Suprapubic skin (tissue), 3 donors: ENCODE results near the gene CALCR.

Source experiments
- POLR2AphosphoS5 ChIP-seq, 3 donors: sonication (generic); formaldehyde crosslinking; IDR thresholded peaks; one replicate each; pipeline ENCODE4 v1.6.1; 2017; ENCODE audit warnings: antibody characterized with exemption in 3 of 3
- TF ChIP-seq, protein P1 (sequence below), 2 donors: fragments of 200-600 bp in 1 of 2; fragments of 450-650 bp in 1 of 2; sonication (generic) in 1 of 2; IDR thresholded peaks; one replicate each; pipeline ENCODE4 v1.5.1; 2016 to 2019; ENCODE audit warnings: antibody characterized with exemption in 2 of 2, mild to moderate bottlenecking in 1 of 2, moderate library complexity in 1 of 2

- TF ChIP-seq POLR2AphosphoS5 (IDR thresholded peaks at IDR 0.05): no peak
- TF ChIP-seq, protein P1, sequence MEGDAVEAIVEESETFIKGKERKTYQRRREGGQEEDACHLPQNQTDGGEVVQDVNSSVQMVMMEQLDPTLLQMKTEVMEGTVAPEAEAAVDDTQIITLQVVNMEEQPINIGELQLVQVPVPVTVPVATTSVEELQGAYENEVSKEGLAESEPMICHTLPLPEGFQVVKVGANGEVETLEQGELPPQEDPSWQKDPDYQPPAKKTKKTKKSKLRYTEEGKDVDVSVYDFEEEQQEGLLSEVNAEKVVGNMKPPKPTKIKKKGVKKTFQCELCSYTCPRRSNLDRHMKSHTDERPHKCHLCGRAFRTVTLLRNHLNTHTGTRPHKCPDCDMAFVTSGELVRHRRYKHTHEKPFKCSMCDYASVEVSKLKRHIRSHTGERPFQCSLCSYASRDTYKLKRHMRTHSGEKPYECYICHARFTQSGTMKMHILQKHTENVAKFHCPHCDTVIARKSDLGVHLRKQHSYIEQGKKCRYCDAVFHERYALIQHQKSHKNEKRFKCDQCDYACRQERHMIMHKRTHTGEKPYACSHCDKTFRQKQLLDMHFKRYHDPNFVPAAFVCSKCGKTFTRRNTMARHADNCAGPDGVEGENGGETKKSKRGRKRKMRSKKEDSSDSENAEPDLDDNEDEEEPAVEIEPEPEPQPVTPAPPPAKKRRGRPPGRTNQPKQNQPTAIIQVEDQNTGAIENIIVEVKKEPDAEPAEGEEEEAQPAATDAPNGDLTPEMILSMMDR (IDR thresholded peaks at IDR 0.05): no peak
These were observed 23.2 kb downstream of the CALCR start for GRCh38 chr7:93551063-93551895.
